ENCODE measurements around the gene NR6A1. TPM values are rescaled to one million over a fixed set of nuclear protein-coding genes. Genes with fewer than 3 reads are reported as not detected.

Gene NR6A1
- total RNA-seq, 1 donor from 2014 or later: 4.0 TPM

DNA sequence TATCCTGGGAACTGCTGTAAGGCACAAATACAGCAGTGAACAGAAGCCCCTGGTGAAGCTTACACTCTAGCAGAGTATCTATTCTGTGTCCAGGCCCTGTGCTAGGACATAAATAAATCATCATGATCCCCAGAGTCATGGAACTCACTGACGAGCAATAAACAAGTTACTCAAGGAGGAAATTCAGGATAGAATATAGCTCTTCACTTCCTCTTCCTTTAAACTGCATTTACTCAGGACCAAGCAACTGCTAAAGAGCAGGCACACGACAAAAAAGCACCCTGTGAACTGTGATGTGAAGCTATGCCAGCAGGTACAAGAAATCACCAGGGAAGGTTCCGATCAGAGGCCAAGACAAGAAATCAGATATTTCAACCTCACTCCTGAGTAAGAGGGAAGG is 216.1 kb downstream of the NR6A1 start:
- Histone ChIP-seq H3K27me3 (no peaks in the 10 kb centered on the region), H3K27ac (no peak overlapping the region), H3K36me3 (no peaks in the 10 kb centered on the region), H3K9me3 (no peaks in the 10 kb centered on the region), H3K4me3 (no peak overlapping the region), H3K4me1 (no peaks in the 10 kb centered on the region)
- no peak for TF ChIP-seq CTCF (IDR thresholded peaks at IDR 0.05)
- no peak for ATAC-seq
- intact Hi-C loops (cut with DNase I): no loop called here
- no peak for DNase-seq

DNA sequence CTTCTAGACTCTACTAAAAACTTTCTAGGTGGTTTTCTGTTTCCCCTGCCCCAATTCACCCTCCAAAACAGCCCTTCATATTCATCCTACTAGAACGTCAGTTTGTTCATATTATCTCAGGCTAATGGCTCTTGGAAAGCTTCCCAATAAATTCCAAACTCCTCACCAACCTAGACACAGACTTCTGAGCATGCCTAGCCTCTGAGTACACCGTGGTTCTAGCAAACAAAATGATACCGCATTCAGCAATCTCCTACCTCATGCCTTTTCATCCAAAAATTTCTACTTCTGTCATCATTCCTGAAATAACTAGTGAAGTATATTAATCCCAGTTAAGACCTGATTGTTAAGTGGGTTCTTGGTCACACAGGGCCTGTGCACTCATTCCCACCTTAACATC is 217.4 kb downstream of the NR6A1 start:
- no peak for ATAC-seq
- no peaks in the 10 kb centered on the region for H3K36me3 ChIP-seq
- no peak for TF ChIP-seq CTCF (IDR thresholded peaks at IDR 0.05)
- H3K4me3 ChIP-seq: no peak overlapping the region
- no peak for DNase-seq
- no peaks in the 10 kb centered on the region for H3K27me3 ChIP-seq
- no peak overlapping the region for H3K27ac ChIP-seq
- H3K9me3 ChIP-seq: no peaks in the 10 kb centered on the region
- H3K4me1 ChIP-seq: no peaks in the 10 kb centered on the region
- intact Hi-C loops (cut with DNase I): no loop called here

DNA sequence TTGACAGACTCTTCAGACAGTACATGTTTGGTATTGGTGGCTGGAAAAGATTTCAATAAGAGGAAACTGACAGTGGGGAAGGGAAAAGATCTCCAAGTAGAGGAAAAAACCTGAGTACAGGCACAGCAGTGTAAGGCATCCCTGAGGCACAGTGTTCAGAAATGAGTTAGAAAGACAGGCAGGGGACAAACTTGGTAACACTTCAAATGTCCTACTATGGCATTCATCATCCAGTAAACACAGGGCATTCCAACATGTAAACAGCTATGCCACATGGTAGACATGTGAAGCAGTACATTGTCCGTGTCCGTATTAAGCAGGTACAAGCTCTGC is 218.9 kb downstream of the NR6A1 start:
- H3K27me3 ChIP-seq: no peaks in the 10 kb centered on the region
- H3K4me3 ChIP-seq: no peak overlapping the region
- H3K9me3 ChIP-seq: no peaks in the 10 kb centered on the region
- no peak for DNase-seq
- no peaks in the 10 kb centered on the region for H3K4me1 ChIP-seq
- no peaks in the 10 kb centered on the region for H3K36me3 ChIP-seq
- intact Hi-C loops (cut with DNase I): no loop called here
- TF ChIP-seq CTCF (IDR thresholded peaks at IDR 0.05): no peak
- H3K27ac ChIP-seq: no peak overlapping the region
- ATAC-seq: no peak

GRCh38 chr9:124551472-124552272 is 219.4 kb downstream of the NR6A1 start:
- no peaks in the 10 kb centered on the region for H3K27me3 ChIP-seq
- ATAC-seq: peak; percentile 91
- no peak overlapping the region for H3K27ac ChIP-seq
- no peaks in the 10 kb centered on the region for H3K36me3 ChIP-seq
- no peaks in the 10 kb centered on the region for H3K9me3 ChIP-seq
- H3K4me1 ChIP-seq: no peaks in the 10 kb centered on the region
- peak; percentile 67 for DNase-seq
- intact Hi-C loops (cut with DNase I): no loop called here
- no peak overlapping the region for H3K4me3 ChIP-seq
- peak; percentile 49 for TF ChIP-seq CTCF (IDR thresholded peaks at IDR 0.05)

GRCh38 chr9:124550072-124550471 is 221.0 kb downstream of the NR6A1 start:
- TF ChIP-seq CTCF (IDR thresholded peaks at IDR 0.05): no peak
- H3K27me3 ChIP-seq: no peaks in the 10 kb centered on the region
- H3K4me3 ChIP-seq: no peak overlapping the region
- no peaks in the 10 kb centered on the region for H3K4me1 ChIP-seq
- no peaks in the 10 kb centered on the region for H3K9me3 ChIP-seq
- H3K27ac ChIP-seq: no peak overlapping the region
- no peaks in the 10 kb centered on the region for H3K36me3 ChIP-seq
- intact Hi-C loops (cut with DNase I): no loop called here
- DNase-seq (no peak), ATAC-seq (no peak)

GRCh38 chr9:124549016-124549415 is 222.1 kb downstream of the NR6A1 start:
- Histone ChIP-seq H3K4me3 (no peak overlapping the region), H3K27ac (no peak overlapping the region), H3K4me1 (no peaks in the 10 kb centered on the region), H3K36me3 (no peaks in the 10 kb centered on the region), H3K9me3 (no peaks in the 10 kb centered on the region), H3K27me3 (no peaks in the 10 kb centered on the region)
- TF ChIP-seq CTCF (IDR thresholded peaks at IDR 0.05): no peak
- ATAC-seq (no peak), DNase-seq (no peak)
- intact Hi-C loops (cut with DNase I): no loop called here

All from upper lobe of right lung (tissue), 1 donor.